Fibroblast of peridontal ligament (primary cell): ENCODE data around the gene LAMTOR4.

Experiments
- DNase-seq: peaks from one replicate; pipeline ENCODE4 v3.0.0-alpha.2; 2010; ENCODE audit errors: extremely low read depth

LAMTOR4 gene

GRCh38 chr7:100148559-100149328 is at the start of gene LAMTOR4:
Gene LAMTOR4 (plus strand): TSS chr7:100148918. CDS start chr7:100148973, 55 bp downstream.
- peak; percentile 99 for DNase-seq

- DNase-seq, result no peak
Measured at GRCh38 chr7:100099452-100099851, 49.3 kb upstream of the LAMTOR4 start.

- DNase-seq, result peak; percentile 96
Measured at GRCh38 chr7:100100420-100101015, 48.2 kb upstream of the LAMTOR4 start.

GRCh38 chr7:100101016-100101862 is 47.5 kb upstream of the LAMTOR4 start, which contains the start of the genes AP4M1 and MCM7:
Gene AP4M1 (plus strand): TSS chr7:100101643. CDS start chr7:100101715, 72 bp downstream.
Gene MCM7 (minus strand): TSS chr7:100101397. CDS start chr7:100101294, 103 bp downstream.
- DNase-seq, result peak; percentile 97

GRCh38 chr7:100102950-100103840 is 45.5 kb upstream of the LAMTOR4 start:
- peak; percentile 29 for DNase-seq

- no peak for DNase-seq
Measured at GRCh38 chr7:100105534-100105933, 43.2 kb upstream of the LAMTOR4 start.

GRCh38 chr7:100106633-100107032 is 42.1 kb upstream of the LAMTOR4 start:
- DNase-seq, result no peak

- DNase-seq, result no peak
Measured at GRCh38 chr7:100107125-100107737, 41.5 kb upstream of the LAMTOR4 start.

GRCh38 chr7:100107890-100108289 is 40.8 kb upstream of the LAMTOR4 start:
- DNase-seq, result no peak

- DNase-seq, result no peak
Measured at GRCh38 chr7:100109521-100110163, 39.1 kb upstream of the LAMTOR4 start.

GRCh38 chr7:100111156-100111555 is 37.6 kb upstream of the LAMTOR4 start:
- DNase-seq, result no peak

- no peak for DNase-seq
Measured at GRCh38 chr7:100111914-100112313, 36.8 kb upstream of the LAMTOR4 start.

- no peak for DNase-seq
Measured at GRCh38 chr7:100115026-100115425, 33.7 kb upstream of the LAMTOR4 start.

GRCh38 chr7:100118388-100119071 is 30.2 kb upstream of the LAMTOR4 start:
- no peak for DNase-seq

- DNase-seq, result peak; percentile 97
Measured at GRCh38 chr7:100119072-100119969, 29.4 kb upstream of the LAMTOR4 start, which contains the start of the genes CNPY4 and TAF6. Gene CNPY4 (plus strand): TSS chr7:100119634. CDS start chr7:100119745, 111 bp downstream. Gene TAF6 (minus strand): TSS chr7:100119358. CDS start chr7:100114209, 5,149 bp downstream.

GRCh38 chr7:100119970-100120732 is 28.6 kb upstream of the LAMTOR4 start:
- peak; percentile 60 for DNase-seq

GRCh38 chr7:100120733-100121036 is 28.0 kb upstream of the LAMTOR4 start:
- DNase-seq, result no peak

GRCh38 chr7:100122067-100122466 is 26.7 kb upstream of the LAMTOR4 start:
- no peak for DNase-seq
